Spleen (tissue), 11 donors: ENCODE data around the gene SLC52A3. TPM values are rescaled to one million over a fixed set of nuclear protein-coding genes. Genes with fewer than 3 reads are reported as not detected.
A peak's percentile ranks its signal among the peaks of the same experiment; 100 is the strongest.

Source experiments
- DNase-seq: peaks from one replicate; pipeline ENCODE4 v3.0.0-alpha.2; 2020
- H3K27ac ChIP-seq, 8 donors: fragments of 200-600 bp; sonication (generic) in 7 of 8; 1 replicate in 4 of 8; 2 replicates in 4 of 8; pipeline versions ENCODE4 v1.5.0 to v1.8.0; 2016 to 2021; ENCODE audit warnings: inconsistent platforms in 4 of 8, mild to moderate bottlenecking in 4 of 8, moderate library complexity in 1 of 8
- H3K27me3 ChIP-seq, 7 donors: fragments of 200-600 bp; sonication (generic) in 6 of 7; replicated peaks in 1 of 7; 1 replicate in 4 of 7; 2 replicates in 3 of 7; pipeline versions ENCODE4 v1.5.0 to v1.8.0; 2016 to 2021; ENCODE audit warnings: inconsistent platforms in 3 of 7, mild to moderate bottlenecking in 1 of 7
- H3K36me3 ChIP-seq, 6 donors: fragments of 200-600 bp; sonication (generic) in 5 of 6; 1 replicate in 4 of 6; 2 replicates in 2 of 6; pipeline versions ENCODE4 v1.5.0 to v1.8.0; 2016 to 2021; ENCODE audit warnings: inconsistent platforms in 2 of 6
- H3K4me1 ChIP-seq, 6 donors: fragments of 200-600 bp; sonication (generic) in 5 of 6; 1 replicate in 3 of 6; 2 replicates in 3 of 6; pipeline versions ENCODE4 v1.5.0 to v1.8.0; 2016 to 2021; ENCODE audit warnings: inconsistent platforms in 3 of 6
- H3K4me3 ChIP-seq, 8 donors: fragments of 200-600 bp; sonication (generic) in 7 of 8; 1 replicate in 4 of 8; 2 replicates in 4 of 8; pipeline versions ENCODE4 v1.5.0 to v1.8.0; 2016 to 2021; ENCODE audit warnings: inconsistent platforms in 4 of 8, mild to moderate bottlenecking in 4 of 8, moderate library complexity in 2 of 8
- H3K9me3 ChIP-seq, 8 donors: fragments of 200-600 bp; sonication (generic) in 7 of 8; 1 replicate in 4 of 8; 2 replicates in 4 of 8; pipeline versions ENCODE4 v1.5.0 to v1.8.0; 2016 to 2021; ENCODE audit warnings: inconsistent platforms in 4 of 8
- POLR2A ChIP-seq, 3 donors: fragments of 450-650 bp; IDR thresholded peaks; one replicate each; pipeline ENCODE4 v1.5.1; 2017; ENCODE audit warnings: antibody characterized with exemption in 3 of 3, mild to moderate bottlenecking in 1 of 3
- POLR2AphosphoS5 ChIP-seq, 3 donors: sonication (generic); formaldehyde crosslinking; IDR thresholded peaks; one replicate each; pipeline ENCODE4 v1.5.1; 2017; ENCODE audit warnings: antibody characterized with exemption in 3 of 3
- WGBS, 5 donors: extraction: QIAGEN DNeasy Blood & Tissue Kit in 3 of 5; methylation state at CpG; one replicate each; pipeline versions ENCODE4 v1.1.5 to v1.1.7; 2013 to 2018; 5-methylcytosine and 5-hydroxymethylcytosine counted together
- intact Hi-C: fragments of 100-400 bp; cut with DNase I; formaldehyde crosslinking; loops from one replicate; pipeline ENCODE4 v1.15.0; 2023; ENCODE audit warnings: low total_unique reads
- polyA plus RNA-seq, 3 donors: library from polyadenylated mRNA; stranded (reverse); fragments of 200-250 nt; gene quantifications; one replicate each; pipeline ENCODE4 v1.2.1, GENCODE V29; 2013
- total RNA-seq, 7 donors: library from RNA; depleted of rRNA in 3 of 7; stranded (reverse); fragments of >200 nt in 3 of 7; fragmentation: NEBNext Ultra II Directional in 4 of 7; extraction: Animal tissue kit (Norgen Biotek cat#: 25700) in 4 of 7; gene quantifications; one replicate each; pipeline versions ENCODE4 v1.1.0 to v1.2.1, GENCODE V29; 2016 to 2021
- TF ChIP-seq, protein P1 (sequence below), 11 experiments: fragments of 200-600 bp in 7 of 11; fragments of 450-650 bp in 4 of 11; sonication (generic) in 4 of 11; IDR thresholded peaks in 8 of 11; conservative IDR thresholded peaks in 3 of 11; 1 replicate in 7 of 11; 2 replicates in 4 of 11; pipeline versions ENCODE4 v1.4.0 to v1.8.0; 2016 to 2021; ENCODE audit warnings: antibody characterized with exemption in 11 of 11, inconsistent platforms in 4 of 11, mild to moderate bottlenecking in 1 of 11
- donor health status: healthy with polysubstance abuse.
- donor health status: DM: no; HTN: no; CAD: no; lungs with moderate emphysema.
- donor health status: DM: no; HTN: no; CAD: no.
- donor health status: Bipolar disorder and iron deficiency.
- donor health status: healthy.
- donor health status: DM: no; HTN: no; CAD: no.
- donor health status: DM: yes; HTN: yes; CAD: no.

The SLC52A3 gene
- total and polyA plus RNA-seq, 10 donors: 0.03 to 0.44 (median 0.17) TPM; not detected in 3

DNA sequence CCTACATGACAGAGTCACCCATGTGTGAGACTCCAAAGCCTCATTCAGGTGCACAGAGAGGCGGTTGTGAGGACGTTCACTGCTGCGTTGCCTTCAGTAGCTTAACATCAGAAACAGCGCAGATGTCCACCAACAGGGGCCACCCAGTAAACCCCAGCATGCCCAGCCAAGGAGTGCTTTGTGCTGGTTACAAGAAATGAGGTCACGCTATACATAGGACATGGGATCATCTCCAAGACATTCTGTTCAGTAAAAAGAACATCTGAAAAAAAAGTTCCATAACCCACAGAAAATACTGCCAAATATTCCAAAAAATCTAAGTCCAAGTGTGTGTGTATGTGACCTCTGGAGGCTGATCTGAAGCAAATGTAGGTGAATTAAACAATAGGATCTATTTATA, 16.0 kb downstream of the SLC52A3 start:
- H3K27ac ChIP-seq: no peak overlapping the region
- no peaks in the 10 kb centered on the region for H3K4me1 ChIP-seq
- intact Hi-C loops: no loop called here
- peaks cover 0 to 30% (median 0%) of the 10 kb centered on the region in 7 donors for H3K27me3 ChIP-seq
- no peaks in the 10 kb centered on the region for H3K36me3 ChIP-seq
- WGBS, 5 donors: 80 to 93% (median 92%) methylated on average over 5 of the region's 5 CpGs
- TF ChIP-seq POLR2A (IDR thresholded peaks at IDR 0.05): no peak
- TF ChIP-seq, protein P1, sequence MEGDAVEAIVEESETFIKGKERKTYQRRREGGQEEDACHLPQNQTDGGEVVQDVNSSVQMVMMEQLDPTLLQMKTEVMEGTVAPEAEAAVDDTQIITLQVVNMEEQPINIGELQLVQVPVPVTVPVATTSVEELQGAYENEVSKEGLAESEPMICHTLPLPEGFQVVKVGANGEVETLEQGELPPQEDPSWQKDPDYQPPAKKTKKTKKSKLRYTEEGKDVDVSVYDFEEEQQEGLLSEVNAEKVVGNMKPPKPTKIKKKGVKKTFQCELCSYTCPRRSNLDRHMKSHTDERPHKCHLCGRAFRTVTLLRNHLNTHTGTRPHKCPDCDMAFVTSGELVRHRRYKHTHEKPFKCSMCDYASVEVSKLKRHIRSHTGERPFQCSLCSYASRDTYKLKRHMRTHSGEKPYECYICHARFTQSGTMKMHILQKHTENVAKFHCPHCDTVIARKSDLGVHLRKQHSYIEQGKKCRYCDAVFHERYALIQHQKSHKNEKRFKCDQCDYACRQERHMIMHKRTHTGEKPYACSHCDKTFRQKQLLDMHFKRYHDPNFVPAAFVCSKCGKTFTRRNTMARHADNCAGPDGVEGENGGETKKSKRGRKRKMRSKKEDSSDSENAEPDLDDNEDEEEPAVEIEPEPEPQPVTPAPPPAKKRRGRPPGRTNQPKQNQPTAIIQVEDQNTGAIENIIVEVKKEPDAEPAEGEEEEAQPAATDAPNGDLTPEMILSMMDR (IDR thresholded peaks at IDR 0.05 in 8 of 11, conservative IDR thresholded peaks at IDR 0.05 in 3 of 11): no peak
- TF ChIP-seq POLR2AphosphoS5 (IDR thresholded peaks at IDR 0.05): no peak
- no peaks in the 10 kb centered on the region for H3K9me3 ChIP-seq
- peak; percentile 10 for DNase-seq
- no peak overlapping the region for H3K4me3 ChIP-seq

DNA sequence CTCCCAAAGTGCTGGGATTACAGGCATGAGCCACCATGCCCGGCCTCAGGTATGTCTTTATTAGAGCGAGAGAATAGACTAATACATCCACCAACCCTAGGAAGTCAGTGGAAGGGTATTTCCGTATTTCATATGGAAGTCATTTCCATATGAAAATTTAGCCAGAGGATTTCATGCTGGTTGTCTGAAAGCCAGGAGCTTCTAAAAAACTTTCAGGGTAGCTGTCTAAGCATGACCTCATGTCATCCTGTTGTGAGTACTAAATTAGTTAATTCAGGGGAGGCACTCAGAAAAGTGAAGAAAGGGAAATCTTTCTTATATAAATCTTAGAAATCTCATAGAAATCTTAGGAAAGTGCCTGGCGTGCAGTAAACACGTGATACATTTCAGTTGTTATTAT, 16.5 kb downstream of the SLC52A3 start:
- no peak for TF ChIP-seq POLR2A (IDR thresholded peaks at IDR 0.05)
- intact Hi-C loops: no loop called here
- 78 to 93% (median 87%) methylated on average over 5 of the region's 5 CpGs for WGBS, 5 donors
- H3K36me3 ChIP-seq: no peaks in the 10 kb centered on the region
- DNase-seq: no peak
- H3K27me3 ChIP-seq: peaks cover 0 to 29% (median 0%) of the 10 kb centered on the region in 7 donors
- no peak overlapping the region for H3K27ac ChIP-seq
- peaks cover 0 to 4% (median under 1%) of the 10 kb centered on the region in 8 donors for H3K9me3 ChIP-seq
- no peak overlapping the region for H3K4me3 ChIP-seq
- no peaks in the 10 kb centered on the region for H3K4me1 ChIP-seq

DNA sequence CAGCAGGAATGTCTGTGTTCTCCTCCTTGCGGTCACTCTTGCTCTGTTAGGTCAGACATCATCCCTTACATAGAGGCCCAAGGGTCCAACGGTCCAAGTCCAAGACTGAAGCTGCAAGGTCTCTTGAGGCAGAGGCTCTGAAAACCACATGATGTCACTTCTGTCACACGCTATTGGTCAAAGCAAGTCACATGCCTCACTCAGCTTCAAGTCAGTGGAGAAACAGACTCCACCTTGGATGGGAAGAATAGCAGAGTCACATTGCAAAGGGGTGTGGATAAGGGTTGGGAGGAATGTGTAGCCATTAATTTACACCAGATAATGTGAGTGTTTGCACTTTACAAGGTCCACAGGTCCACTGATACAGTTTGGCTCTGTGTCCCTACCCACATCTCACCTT, 17.5 kb downstream of the SLC52A3 start:
- H3K4me3 ChIP-seq: no peak overlapping the region
- H3K4me1 ChIP-seq: no peaks in the 10 kb centered on the region
- DNase-seq: peak; percentile 15
- H3K27ac ChIP-seq: no peak overlapping the region
- no peak for TF ChIP-seq POLR2AphosphoS5 (IDR thresholded peaks at IDR 0.05)
- TF ChIP-seq POLR2A (IDR thresholded peaks at IDR 0.05): no peak
- TF ChIP-seq, protein P1 (IDR thresholded peaks at IDR 0.05 in 8 of 11, conservative IDR thresholded peaks at IDR 0.05 in 3 of 11): no peak
- 84 to 96% (median 90%) methylated on average over 3 of the region's 3 CpGs for WGBS, 5 donors
- H3K9me3 ChIP-seq: peaks cover 0 to 13% (median 9%) of the 10 kb centered on the region in 8 donors
- intact Hi-C loops: no loop called here
- H3K36me3 ChIP-seq: no peaks in the 10 kb centered on the region
- H3K27me3 ChIP-seq: peaks cover 0 to 27% (median 0%) of the 10 kb centered on the region in 7 donors

DNA sequence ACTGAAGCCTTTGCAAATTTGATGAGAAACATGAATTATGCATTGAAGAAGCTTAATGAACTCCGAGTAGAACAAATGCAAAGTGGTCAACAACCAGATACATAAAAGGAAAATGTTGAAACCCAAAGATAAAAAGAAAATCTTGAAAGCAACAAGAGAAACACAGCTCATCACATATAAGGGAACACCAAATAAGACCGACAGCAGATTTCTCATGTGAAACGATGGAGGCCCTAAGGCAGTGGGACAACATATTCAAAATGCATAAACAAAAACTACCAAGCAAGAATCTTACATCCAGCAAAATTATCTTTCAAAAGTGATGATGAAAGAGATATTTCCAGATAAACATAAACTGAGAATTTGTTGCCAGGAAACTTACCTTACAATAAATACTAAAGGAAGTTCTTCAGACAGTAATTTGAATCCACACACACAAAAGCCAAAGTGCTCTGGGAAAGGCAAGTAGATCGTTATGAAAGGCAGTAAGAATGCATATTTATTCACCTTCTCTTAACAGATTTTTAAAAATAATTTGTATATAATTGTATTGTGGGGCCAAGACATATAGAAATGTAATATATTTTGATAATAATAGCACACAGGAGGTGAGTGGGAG, 22.5 kb downstream of the SLC52A3 start:
- WGBS, 5 donors: 86 to 93% (median 88%) methylated on average over 4 of the region's 4 CpGs
- intact Hi-C loops: no loop called here
- peaks cover 0 to 32% (median 28%) of the 10 kb centered on the region in 8 donors for H3K9me3 ChIP-seq
- TF ChIP-seq POLR2A (IDR thresholded peaks at IDR 0.05) (no peak), POLR2AphosphoS5 (IDR thresholded peaks at IDR 0.05) (no peak)
- no peak overlapping the region for H3K27ac ChIP-seq
- DNase-seq: no peak
- H3K36me3 ChIP-seq: no peaks in the 10 kb centered on the region
- peaks cover 0 to 35% (median 0%) of the 10 kb centered on the region in 7 donors for H3K27me3 ChIP-seq
- no peak overlapping the region for H3K4me3 ChIP-seq
- H3K4me1 ChIP-seq: no peaks in the 10 kb centered on the region

DNA sequence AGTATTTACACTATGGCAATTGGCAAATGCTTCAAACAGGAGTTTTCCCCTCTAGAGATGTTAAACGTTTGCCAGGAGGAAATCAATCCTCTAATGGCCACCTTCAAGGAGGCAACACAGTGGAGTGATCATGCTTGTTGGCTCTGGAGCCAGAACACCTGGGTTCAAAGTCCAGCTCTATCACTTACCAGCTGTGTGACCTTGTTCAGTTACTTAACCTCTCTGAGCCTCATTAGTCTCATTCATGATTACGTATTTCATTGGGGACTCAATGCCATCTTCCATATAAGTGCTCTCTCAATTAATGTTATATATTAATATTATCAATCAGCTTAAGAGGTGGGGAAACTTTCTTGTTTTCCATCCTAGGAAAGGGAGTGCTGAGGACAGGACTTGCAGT, 26.1 kb downstream of the SLC52A3 start:
- Histone ChIP-seq H3K9me3 (peaks cover 0 to 32% (median 28%) of the 10 kb centered on the region in 8 donors), H3K27ac (no peak overlapping the region), H3K27me3 (peaks cover 0 to 52% (median 0%) of the 10 kb centered on the region in 7 donors), H3K4me3 (no peak overlapping the region), H3K4me1 (no peaks in the 10 kb centered on the region), H3K36me3 (no peaks in the 10 kb centered on the region)
- 64 to 81% (median 67%) methylated on average over 2 of the region's 2 CpGs for WGBS, 5 donors
- DNase-seq: no peak
- intact Hi-C loops: no loop called here
- TF ChIP-seq, protein P1 (IDR thresholded peaks at IDR 0.05 in 8 of 11, conservative IDR thresholded peaks at IDR 0.05 in 3 of 11): no peak
- TF ChIP-seq POLR2A (IDR thresholded peaks at IDR 0.05) (no peak), POLR2AphosphoS5 (IDR thresholded peaks at IDR 0.05) (no peak)
